Mesenchymal stem cell (in vitro differentiated cells and primary cell): ENCODE measurements around the gene DACT1.

Source experiments
- DNase-seq: peaks from one replicate; pipeline ENCODE4 v3.0.0-alpha.2; 2013
- H2AFZ ChIP-seq: one replicate; pipeline ENCODE4 v1.6.1; 2013; ENCODE audit warnings: low read depth, mild to moderate bottlenecking, control low read depth, inconsistent platforms, low read length, moderate library complexity
- H2AK5ac ChIP-seq: 2 replicates; pipeline ENCODE4 v1.6.1; 2013; ENCODE audit warnings: low read length, moderate library complexity, mild to moderate bottlenecking, inconsistent platforms; ENCODE audit not compliant: severe bottlenecking
- H2BK120ac ChIP-seq: one replicate; pipeline ENCODE4 v1.6.1; 2013; ENCODE audit warnings: low read depth, mild to moderate bottlenecking, inconsistent platforms, low read length, moderate library complexity
- H2BK12ac ChIP-seq, 2 experiments: one replicate each; pipeline ENCODE4 v1.6.1; 2013; ENCODE audit warnings: inconsistent platforms in 2 of 2, low read length in 2 of 2, mild to moderate bottlenecking in 2 of 2, moderate library complexity in 2 of 2, control low read depth in 1 of 2
- H2BK15ac ChIP-seq: one replicate; pipeline ENCODE4 v1.6.1; 2013; ENCODE audit warnings: mild to moderate bottlenecking, low read depth, inconsistent platforms; ENCODE audit not compliant: poor library complexity, severe bottlenecking
- H2BK5ac ChIP-seq: 2 replicates; pipeline ENCODE4 v1.6.1; 2013; ENCODE audit warnings: low read depth, mild to moderate bottlenecking, low read length, control low read depth, inconsistent platforms; ENCODE audit not compliant: poor library complexity, severe bottlenecking
- H3K14ac ChIP-seq, 2 experiments: one replicate each; pipeline ENCODE4 v1.6.1; 2013; ENCODE audit warnings: inconsistent platforms in 2 of 2, low read length in 2 of 2, control low read depth in 1 of 2, mild to moderate bottlenecking in 1 of 2, moderate library complexity in 1 of 2
- H3K18ac ChIP-seq, 2 experiments: one replicate each; pipeline ENCODE4 v1.6.1; 2013; ENCODE audit warnings: inconsistent platforms in 2 of 2, low read length in 2 of 2, control low read depth in 1 of 2, low read depth in 1 of 2, mild to moderate bottlenecking in 1 of 2
- H3K23ac ChIP-seq, 2 experiments: one replicate each; pipeline ENCODE4 v1.6.1; 2013; ENCODE audit warnings: inconsistent platforms in 2 of 2, low read length in 2 of 2, mild to moderate bottlenecking in 2 of 2, moderate library complexity in 2 of 2, control low read depth in 1 of 2
- H3K27ac ChIP-seq: 2 replicates; pipeline ENCODE4 v1.5.1; 2013; ENCODE audit warnings: mild to moderate bottlenecking, moderate library complexity, low read length, control low read depth, inconsistent platforms; ENCODE audit not compliant: poor library complexity, severe bottlenecking
- H3K27me3 ChIP-seq, 2 experiments: 2 replicates each; pipeline versions ENCODE4 v1.6.1 to v1.7.0; 2013; ENCODE audit warnings: low read length in 2 of 2, mild to moderate bottlenecking in 2 of 2, moderate library complexity in 2 of 2, control low read depth in 1 of 2, inconsistent platforms in 1 of 2; ENCODE audit not compliant: control insufficient read depth in 1 of 2, insufficient read depth in 1 of 2
- H3K36me3 ChIP-seq, 2 experiments: 2 replicates each; pipeline versions ENCODE4 v1.6.1 to v1.7.0; 2013; ENCODE audit warnings: low read length in 2 of 2, control low read depth in 1 of 2, inconsistent platforms in 1 of 2, low read depth in 1 of 2, mild to moderate bottlenecking in 1 of 2; ENCODE audit not compliant: insufficient read depth in 2 of 2, control insufficient read depth in 1 of 2
- H3K4ac ChIP-seq, 2 experiments: one replicate each; pipeline ENCODE4 v1.6.1; 2013; ENCODE audit warnings: inconsistent platforms in 2 of 2, low read length in 2 of 2, mild to moderate bottlenecking in 2 of 2, moderate library complexity in 2 of 2, control low read depth in 1 of 2, low read depth in 1 of 2
- H3K4me1 ChIP-seq: 2 replicates; pipeline ENCODE4 v1.6.1; 2013; ENCODE audit warnings: low read depth, low read length, control low read depth; ENCODE audit not compliant: control insufficient read depth, insufficient read depth
- H3K4me2 ChIP-seq: 2 replicates; pipeline ENCODE4 v1.6.1; 2013; ENCODE audit warnings: low read length, mild to moderate bottlenecking, inconsistent platforms; ENCODE audit not compliant: poor library complexity, severe bottlenecking
- H3K4me3 ChIP-seq, 2 experiments: 2 replicates each; pipeline versions ENCODE4 v1.5.1 to v1.7.0; 2013; ENCODE audit warnings: low read length in 2 of 2, mild to moderate bottlenecking in 2 of 2, control low read depth in 1 of 2, low read depth in 1 of 2; ENCODE audit not compliant: insufficient read depth in 1 of 2
- H3K79me1 ChIP-seq: replicated peaks from 2 replicates; pipeline ENCODE4 v1.6.1; 2013; ENCODE audit warnings: mild to moderate bottlenecking, control low read depth, low read length, inconsistent platforms; ENCODE audit not compliant: poor library complexity, severe bottlenecking
- H3K9ac ChIP-seq: 2 replicates; pipeline ENCODE4 v1.7.0; 2013; ENCODE audit warnings: mild to moderate bottlenecking, low read length, moderate library complexity
- H3K9me3 ChIP-seq: 2 replicates; pipeline ENCODE4 v1.7.0; 2013; ENCODE audit warnings: mild to moderate bottlenecking, low read length; ENCODE audit not compliant: control insufficient read depth
- H4K8ac ChIP-seq: one replicate; pipeline ENCODE4 v1.6.1; 2013; ENCODE audit warnings: inconsistent platforms, mild to moderate bottlenecking, low read length, moderate library complexity
- H4K91ac ChIP-seq: one replicate; pipeline ENCODE4 v1.6.1; 2013; ENCODE audit warnings: mild to moderate bottlenecking, low read length, inconsistent platforms
- WGBS: methylation state at CpG from one replicate; pipeline ENCODE4 v1.1.7; 2013; ENCODE audit warnings: mixed read lengths; 5-methylcytosine and 5-hydroxymethylcytosine counted together

DACT1 gene

DNA sequence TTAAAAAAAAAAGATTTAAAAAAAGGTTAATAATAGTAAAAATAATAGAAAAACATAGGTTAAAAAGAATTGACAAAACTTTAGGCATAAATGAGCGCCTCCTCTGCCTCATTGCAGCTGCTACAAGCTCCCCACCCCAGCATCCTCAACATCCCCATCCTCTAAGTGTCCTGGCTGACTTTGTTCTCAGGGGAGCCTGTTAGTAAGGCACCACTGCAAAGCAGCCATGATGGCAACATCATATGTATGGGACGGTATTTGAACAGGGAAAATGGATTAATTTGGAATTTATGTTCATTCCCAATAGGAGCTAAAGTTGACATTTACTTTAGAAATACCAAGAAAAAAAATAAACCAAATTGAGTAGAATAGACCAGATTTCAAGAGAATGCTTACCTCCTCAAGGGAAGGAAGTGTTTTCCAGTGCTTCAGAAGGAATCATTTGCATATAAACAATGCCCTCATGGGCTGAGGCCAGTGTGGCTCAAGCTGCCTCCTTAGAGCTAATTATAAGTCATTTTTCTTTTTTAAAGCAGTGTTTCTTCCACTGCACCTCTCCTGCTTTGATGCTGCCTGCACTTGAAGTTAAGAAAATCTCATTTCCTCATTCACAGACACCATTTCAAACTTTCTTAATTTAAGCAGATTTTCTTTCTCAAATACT, 59.6 kb downstream of the DACT1 start:
- H3K4ac ChIP-seq, result no peak overlapping the region
- no peak overlapping the region for H4K91ac ChIP-seq
- no peaks in the 10 kb centered on the region for H3K4me1 ChIP-seq
- H3K27ac ChIP-seq, result no peak overlapping the region
- no peak overlapping the region for H2AFZ ChIP-seq
- H2AK5ac ChIP-seq, result no peak overlapping the region
- H3K79me1 ChIP-seq, result no peaks in the 10 kb centered on the region
- H3K27me3 ChIP-seq, result peaks cover 0 to 7% of the 10 kb centered on the region in 2 experiments
- no peak overlapping the region for H2BK12ac ChIP-seq
- WGBS, result 67% methylated on average over 1 of the region's 2 CpGs
- H3K4me2 ChIP-seq, result no peak overlapping the region
- H2BK120ac ChIP-seq, result no peak overlapping the region
- no peak overlapping the region for H3K18ac ChIP-seq
- no peaks in the 10 kb centered on the region for H3K9me3 ChIP-seq
- no peak overlapping the region for H3K14ac ChIP-seq
- no peak overlapping the region for H3K9ac ChIP-seq
- H2BK5ac ChIP-seq, result no peak overlapping the region
- H4K8ac ChIP-seq, result no peak overlapping the region
- DNase-seq, result no peak
- H3K36me3 ChIP-seq, result no peaks in the 10 kb centered on the region
- no peak overlapping the region for H3K4me3 ChIP-seq
- no peak overlapping the region for H3K23ac ChIP-seq
- H2BK15ac ChIP-seq, result no peak overlapping the region
